KOPT-K1 (cell line): ENCODE measurements around the gene PDLIM4.

Experiments
- H3K27ac ChIP-seq: fragments of 200-600 bp; sonication (generic); 2 replicates; pipeline ENCODE4 v1.5.1; 2016; ENCODE audit warnings: antibody characterized with exemption, mild to moderate bottlenecking, low read depth, low read length; ENCODE audit not compliant: poor library complexity, severe bottlenecking
- H3K36me3 ChIP-seq: fragments of 200-600 bp; sonication (generic); 2 replicates; pipeline ENCODE4 v1.5.1; 2017; ENCODE audit warnings: antibody characterized with exemption, mild to moderate bottlenecking, low read length, moderate library complexity; ENCODE audit not compliant: insufficient read depth
- H3K9me3 ChIP-seq: fragments of 200-600 bp; sonication (generic); 2 replicates; pipeline ENCODE4 v1.5.1; 2017; ENCODE audit warnings: antibody characterized with exemption, low read length, mild to moderate bottlenecking; ENCODE audit not compliant: insufficient read depth, poor library complexity, severe bottlenecking

The PDLIM4 gene

GRCh38 chr5:132275367-132276220 is 18.1 kb downstream of the PDLIM4 start:
- H3K36me3 ChIP-seq, result no peaks in the 10 kb centered on the region
- H3K9me3 ChIP-seq, result no peaks in the 10 kb centered on the region
- H3K27ac ChIP-seq, result no peak overlapping the region

GRCh38 chr5:132277256-132277655 is 19.8 kb downstream of the PDLIM4 start:
- H3K36me3 ChIP-seq, result no peaks in the 10 kb centered on the region
- H3K9me3 ChIP-seq, result no peaks in the 10 kb centered on the region
- H3K27ac ChIP-seq, result no peak overlapping the region

DNA sequence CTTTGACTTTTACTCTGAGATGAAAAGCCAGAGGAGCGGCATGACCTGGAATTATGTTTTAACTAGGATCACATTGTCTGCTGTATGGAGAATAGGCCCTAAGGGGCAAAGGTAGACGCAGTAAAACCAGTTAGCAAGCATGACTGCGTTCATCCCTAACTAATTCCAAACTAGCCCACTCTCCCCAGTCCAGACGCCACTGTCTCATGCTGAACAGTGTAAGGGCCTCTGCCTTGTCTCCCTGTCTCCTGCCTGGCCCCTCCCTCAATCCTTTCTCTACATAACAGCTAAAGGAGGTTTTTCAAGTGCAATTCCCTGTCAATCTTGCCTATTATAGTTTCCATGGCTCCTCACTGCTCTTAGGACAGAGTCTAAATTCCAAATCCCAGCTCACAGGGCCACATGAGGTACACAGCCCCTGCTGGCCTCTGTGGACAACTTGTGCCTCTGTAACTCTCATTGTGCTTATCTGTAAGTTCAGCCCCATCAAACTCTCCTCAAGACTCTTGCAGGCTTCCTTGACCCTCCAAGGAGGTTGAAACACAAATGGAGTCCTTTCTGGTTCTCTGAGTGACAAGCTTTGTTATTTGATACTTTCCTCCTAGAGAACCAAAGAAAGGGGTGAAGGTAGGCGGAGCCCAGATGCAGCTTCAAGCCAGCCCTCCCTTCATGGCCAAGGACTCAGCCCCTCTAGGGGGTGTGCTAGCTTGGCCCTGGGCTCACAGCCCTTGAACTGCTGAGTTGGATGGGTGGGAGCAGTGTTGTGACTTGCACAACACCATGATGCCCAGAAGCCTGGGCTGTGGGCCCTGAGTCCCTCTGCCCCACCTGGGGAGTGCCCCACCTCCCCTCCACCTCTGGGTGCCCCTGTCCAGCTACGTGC is 20.7 kb downstream of the PDLIM4 start:
- H3K36me3 ChIP-seq, result no peaks in the 10 kb centered on the region
- H3K9me3 ChIP-seq, result no peaks in the 10 kb centered on the region
- no peak overlapping the region for H3K27ac ChIP-seq

DNA sequence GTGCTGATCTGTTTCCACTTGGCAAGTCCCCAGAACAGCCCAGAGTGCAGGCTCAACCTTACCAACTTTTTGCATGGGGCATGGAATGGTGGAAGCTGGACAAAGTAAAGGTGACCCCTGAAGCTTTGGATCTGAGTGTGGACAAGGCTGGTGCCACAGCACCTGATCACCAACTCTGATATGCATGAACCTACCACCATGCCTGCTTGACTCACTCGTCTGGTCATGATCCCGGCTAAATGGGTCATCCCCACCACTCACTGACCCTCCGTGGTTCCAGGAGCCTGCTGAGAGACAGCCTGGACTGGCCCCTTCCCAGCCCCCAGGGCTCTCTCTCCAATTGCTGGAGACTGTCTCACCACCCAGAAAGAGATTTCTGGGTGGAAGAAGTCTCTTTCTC is 22.3 kb downstream of the PDLIM4 start:
- no peak overlapping the region for H3K27ac ChIP-seq
- H3K9me3 ChIP-seq, result no peaks in the 10 kb centered on the region
- H3K36me3 ChIP-seq, result no peaks in the 10 kb centered on the region

- Histone ChIP-seq H3K27ac (no peak overlapping the region), H3K9me3 (no peaks in the 10 kb centered on the region), H3K36me3 (no peaks in the 10 kb centered on the region)
These were observed 23.1 kb downstream of the PDLIM4 start for GRCh38 chr5:132280371-132281240.

DNA sequence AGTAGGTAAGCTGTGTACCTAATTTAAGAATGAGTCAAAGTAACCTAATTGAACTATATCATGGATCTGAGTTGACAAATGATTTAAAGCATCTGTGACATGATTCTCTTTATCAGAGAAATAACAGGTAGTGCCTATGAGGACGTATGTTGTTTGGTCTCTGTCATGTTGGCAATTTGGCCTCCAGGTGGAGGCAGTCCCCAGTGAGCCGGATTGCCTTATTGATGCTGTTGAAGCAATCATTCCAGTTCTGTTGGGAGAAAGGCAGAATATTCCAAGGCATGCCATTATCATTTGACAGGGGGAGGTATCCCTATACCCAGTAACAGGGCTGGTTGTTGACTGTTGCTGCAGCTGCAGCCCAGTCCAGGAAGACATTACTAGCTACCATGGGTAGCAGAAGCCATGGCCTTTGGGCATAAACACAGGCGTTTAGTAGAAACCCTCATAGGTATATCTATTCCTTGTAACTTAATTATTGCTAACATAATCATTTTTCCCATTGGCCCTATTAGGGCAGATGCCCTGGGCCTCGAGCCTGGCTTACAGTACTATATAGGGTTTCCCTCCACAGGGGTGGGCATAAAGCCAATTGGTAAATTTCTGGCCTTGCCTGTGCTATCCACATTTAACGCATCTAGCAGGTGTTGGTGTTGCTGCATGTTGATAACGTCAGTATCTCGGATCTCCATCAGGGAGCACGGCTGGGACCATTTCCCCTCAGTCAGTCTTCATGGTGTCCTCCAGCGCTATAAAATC is 24.5 kb downstream of the PDLIM4 start:
- H3K36me3 ChIP-seq, result no peaks in the 10 kb centered on the region
- H3K9me3 ChIP-seq, result no peaks in the 10 kb centered on the region
- H3K27ac ChIP-seq, result no peak overlapping the region

DNA sequence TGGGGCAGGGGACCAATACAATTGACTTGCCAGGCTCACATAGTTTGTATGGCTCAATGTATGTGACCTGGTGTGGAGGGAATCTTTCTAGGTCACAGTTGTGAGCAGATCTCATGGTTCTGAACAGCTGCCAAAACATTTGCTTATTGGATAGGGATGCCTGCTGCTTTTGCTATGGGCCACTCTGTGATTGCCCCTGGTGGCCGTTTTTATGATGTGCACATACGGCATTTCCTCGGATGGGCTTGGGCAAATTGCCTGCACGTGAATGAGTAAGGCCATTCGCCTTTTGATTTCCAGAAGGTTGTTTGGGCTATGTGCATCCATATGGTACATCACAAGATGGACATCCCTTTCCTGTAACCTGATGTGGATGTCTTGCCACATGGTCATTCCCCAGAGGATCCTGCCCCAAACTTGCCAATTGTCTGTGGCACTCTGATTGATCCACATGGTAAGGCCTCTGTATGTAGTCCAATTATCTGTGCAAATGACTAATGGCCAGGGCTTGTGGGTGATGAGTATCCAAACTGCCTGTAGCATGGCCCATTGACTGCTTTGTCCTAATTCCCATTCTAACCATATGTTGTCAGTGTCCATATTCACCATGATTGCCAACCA is 26.0 kb downstream of the PDLIM4 start:
- Histone ChIP-seq H3K27ac (no peak overlapping the region), H3K36me3 (no peaks in the 10 kb centered on the region), H3K9me3 (no peaks in the 10 kb centered on the region)

GRCh38 chr5:132289097-132289496 is 31.6 kb downstream of the PDLIM4 start:
- H3K9me3 ChIP-seq, result no peaks in the 10 kb centered on the region
- no peaks in the 10 kb centered on the region for H3K36me3 ChIP-seq
- no peak overlapping the region for H3K27ac ChIP-seq

DNA sequence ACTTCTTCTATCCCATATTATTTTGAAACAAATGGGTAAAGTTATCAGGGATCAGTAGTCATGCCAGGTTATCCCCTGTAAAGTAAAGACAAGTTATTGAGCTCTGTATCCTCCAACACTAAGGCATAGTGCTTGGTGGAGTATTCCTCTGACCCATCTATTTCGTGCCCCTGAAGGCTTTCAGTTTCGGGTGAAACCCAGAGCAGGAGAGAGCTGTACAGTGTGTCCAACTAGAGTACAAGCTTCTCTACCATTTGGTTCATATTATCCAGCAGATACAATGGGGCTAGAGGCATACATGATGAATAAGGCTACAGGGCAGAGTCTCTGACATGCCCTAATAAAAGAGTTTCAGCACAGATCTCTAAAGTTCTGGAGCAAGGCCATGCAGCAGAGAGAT is 33.5 kb downstream of the PDLIM4 start:
- no peaks in the 10 kb centered on the region for H3K9me3 ChIP-seq

GRCh38 chr5:132293066-132293991 is 35.8 kb downstream of the PDLIM4 start:
- Histone ChIP-seq H3K27ac (peak overlapping the region; percentile 78), H3K36me3 (no peaks in the 10 kb centered on the region), H3K9me3 (no peaks in the 10 kb centered on the region)

More for the DNA sequence above, 33.5 kb downstream of the PDLIM4 start:
- no peaks in the 10 kb centered on the region for H3K36me3 ChIP-seq
- H3K27ac ChIP-seq, result no peak overlapping the region

DNA sequence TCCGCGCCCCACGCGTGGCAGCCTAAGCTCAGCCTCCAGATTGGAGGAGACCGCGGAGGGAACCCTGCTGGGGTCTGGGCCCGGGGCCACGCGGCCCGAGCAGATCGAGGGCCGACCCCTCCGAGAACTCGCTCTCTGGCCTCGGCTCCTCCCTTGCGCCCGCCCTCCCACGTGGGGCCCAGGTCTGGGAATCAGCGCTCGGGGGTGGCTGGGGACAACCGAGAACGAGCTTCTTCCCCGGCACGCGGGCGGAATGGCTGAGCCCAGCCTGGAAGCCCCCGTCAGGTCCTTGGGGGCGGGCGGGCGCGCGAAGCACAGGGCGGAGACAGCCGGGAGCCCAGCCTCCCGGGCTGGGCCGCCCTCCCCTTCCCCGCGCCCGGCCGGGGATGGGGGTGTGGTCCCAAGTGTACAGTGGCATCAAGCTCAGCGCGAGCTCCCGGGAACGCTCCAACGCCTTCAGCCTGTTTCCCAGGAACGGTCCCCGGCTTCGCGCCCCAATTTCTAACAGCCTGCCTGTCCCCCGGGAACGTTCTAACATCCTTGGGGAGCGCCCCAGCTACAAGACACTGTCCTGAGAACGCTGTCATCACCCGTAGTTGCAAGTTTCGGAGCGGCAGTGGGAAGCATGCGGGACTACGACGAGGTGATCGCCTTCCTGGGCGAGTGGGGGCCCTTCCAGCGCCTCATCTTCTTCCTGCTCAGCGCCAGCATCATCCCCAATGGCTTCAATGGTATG is 36.7 kb downstream of the PDLIM4 start, which contains the start of gene SLC22A4:
SLC22A4 (plus strand) TSS at position 403 of the 736 bp plus-strand sequence; CDS start at position 626, 223 bp downstream.
- peak within 1 kb of the TSS; percentile 78 for H3K27ac ChIP-seq
- H3K36me3 ChIP-seq, result no peaks in the 10 kb centered on the region
- H3K9me3 ChIP-seq, result no peaks in the 10 kb centered on the region

GRCh38 chr5:132294728-132295504 is 37.4 kb downstream of the PDLIM4 start:
- H3K9me3 ChIP-seq, result no peaks in the 10 kb centered on the region
- no peaks in the 10 kb centered on the region for H3K36me3 ChIP-seq
- H3K27ac ChIP-seq, result no peak overlapping the region
